Fibroblast of mammary gland (primary cell): Measurements from ENCODE around the gene TUT4.

Source experiments
- DNase-seq: peaks from one replicate; pipeline ENCODE4 v3.0.0-alpha.2; 2010; ENCODE audit warnings: low read depth
- H3K4me3 ChIP-seq: 2 replicates; pipeline ENCODE4 v1.5.1; 2011; ENCODE audit warnings: low read depth, mild to moderate bottlenecking, low read length, moderate library complexity; ENCODE audit not compliant: control insufficient read depth
- CTCF ChIP-seq: conservative IDR thresholded peaks from 2 replicates; pipeline ENCODE4 v1.5.1; 2011; ENCODE audit warnings: low read depth, low read length, inconsistent platforms; ENCODE audit not compliant: control insufficient read depth, insufficient read depth

Gene TUT4

GRCh38 chr1:52571783-52572182 is 18.9 kb upstream of the TUT4 start:
- H3K4me3 ChIP-seq: no peak overlapping the region
- TF ChIP-seq CTCF: no peak
- peak; percentile 66 for DNase-seq

- TF ChIP-seq CTCF: no peak
Measured at GRCh38 chr1:52569449-52570210, 16.7 kb upstream of the TUT4 start.

GRCh38 chr1:52567943-52568342 is 15.1 kb upstream of the TUT4 start:
- H3K4me3 ChIP-seq: no peak overlapping the region
- no peak for TF ChIP-seq CTCF
- DNase-seq: no peak

More at GRCh38 chr1:52569449-52570210, 16.7 kb upstream of the TUT4 start:
- no peak overlapping the region for H3K4me3 ChIP-seq
- DNase-seq: no peak

DNA sequence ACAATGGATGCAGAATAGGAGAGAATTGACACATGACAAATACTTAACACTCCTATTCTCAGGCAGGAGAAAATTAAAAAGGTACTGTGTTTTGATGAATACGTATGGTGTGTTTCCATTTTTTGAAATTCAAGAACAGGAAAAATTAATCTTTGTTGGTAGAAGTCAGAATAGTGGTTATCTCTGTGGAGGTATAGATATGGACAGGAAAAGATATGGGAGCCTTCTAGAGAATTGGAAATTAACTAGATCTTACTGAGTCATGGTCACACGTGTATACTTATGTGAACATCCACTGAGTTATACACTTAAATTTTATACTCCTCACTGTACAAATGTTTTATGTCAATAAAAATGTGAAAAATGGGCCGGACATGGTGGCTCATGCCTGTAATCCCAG is 9.9 kb upstream of the TUT4 start:
- DNase-seq: no peak
- TF ChIP-seq CTCF: no peak
- no peak overlapping the region for H3K4me3 ChIP-seq

DNA sequence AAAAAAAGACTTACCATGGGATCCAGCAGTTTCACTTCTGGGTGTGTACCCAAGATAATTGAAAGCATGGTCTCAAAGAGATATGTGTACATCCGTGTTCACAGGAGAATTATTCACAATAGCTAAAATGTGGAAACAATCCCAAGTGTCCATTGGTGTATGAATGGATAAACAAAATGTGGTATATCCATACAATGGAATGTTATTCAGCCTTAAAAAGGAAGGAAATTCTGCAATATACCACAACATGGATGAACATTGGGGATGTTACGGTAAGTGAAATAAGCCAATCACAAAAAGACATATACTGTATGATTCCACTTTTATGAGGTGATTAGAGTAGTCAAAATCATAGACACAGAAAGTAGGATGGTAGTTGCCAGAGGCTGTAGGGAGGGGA is 7.0 kb upstream of the TUT4 start:
- TF ChIP-seq CTCF: no peak
- H3K4me3 ChIP-seq: no peak overlapping the region
- DNase-seq: no peak

DNA sequence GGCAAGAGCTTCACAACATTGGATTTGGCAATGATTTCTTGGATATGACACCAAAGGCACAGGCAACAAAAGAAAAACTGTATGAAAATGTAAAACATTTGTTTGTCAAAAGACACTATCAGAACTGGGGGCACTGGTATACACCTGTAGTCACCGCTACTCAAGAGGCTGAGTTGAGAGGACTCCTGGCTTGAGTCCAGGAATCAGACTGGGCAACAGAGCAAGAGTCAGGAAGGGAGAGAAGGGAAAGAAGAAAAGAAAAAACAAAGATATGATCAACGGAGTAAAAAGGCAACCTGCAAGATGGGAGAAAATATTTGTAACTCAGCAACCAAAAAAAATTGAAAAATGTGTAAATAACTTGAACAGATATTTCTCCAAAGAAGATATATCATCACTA is 6.0 kb upstream of the TUT4 start:
- H3K4me3 ChIP-seq: no peak overlapping the region
- no peak for DNase-seq
- TF ChIP-seq CTCF: no peak
